22Rv1 (cell line): ENCODE measurements around the gene GPR35.

ENCODE experiments used
- CTCF ChIP-seq: fragments of 450-650 bp; IDR thresholded peaks from 2 replicates; pipeline ENCODE4 v1.5.1; 2017; ENCODE audit warnings: mild to moderate bottlenecking
- ZFX ChIP-seq: fragments of 450-650 bp; IDR thresholded peaks from 2 replicates; pipeline ENCODE4 v1.6.1; 2017; ENCODE audit warnings: antibody characterized with exemption, borderline replicate concordance

DNA sequence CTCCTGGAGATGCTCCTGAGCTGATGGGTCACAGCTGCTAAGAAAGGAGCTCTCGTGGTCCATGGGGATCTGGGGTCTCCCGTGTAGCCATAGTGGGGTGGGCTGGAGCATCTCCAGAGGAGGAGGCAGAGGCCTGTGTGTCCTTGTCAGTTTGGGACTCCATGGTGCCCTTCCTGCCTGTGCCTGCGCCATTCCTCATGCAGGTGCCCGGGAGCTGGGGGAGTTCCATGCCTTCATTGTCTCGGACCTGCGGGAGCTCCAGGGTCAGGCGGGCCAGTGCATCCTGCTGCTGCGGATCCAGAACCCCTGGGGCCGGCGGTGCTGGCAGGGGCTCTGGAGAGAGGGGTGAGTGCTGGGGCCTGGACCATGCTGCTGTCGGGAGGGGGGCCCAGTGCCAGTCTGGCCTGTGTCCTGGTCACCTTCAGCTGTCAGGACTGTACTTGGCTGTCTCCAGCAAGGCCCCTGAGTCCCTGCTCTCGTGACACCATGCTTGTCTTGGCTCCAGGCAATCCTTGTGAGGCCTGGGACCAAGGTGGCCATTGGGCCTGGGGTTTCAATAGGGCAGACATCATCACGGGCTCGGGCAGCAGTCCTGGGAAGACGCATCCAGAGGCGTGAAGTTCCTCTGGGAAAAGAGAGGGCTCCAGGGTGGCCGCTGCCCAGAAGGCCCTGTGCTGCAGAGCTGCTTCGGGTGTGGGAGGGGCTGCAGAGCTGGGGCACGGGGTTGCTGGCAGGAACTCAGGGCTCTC lies 31.4 kb upstream of the GPR35 start:
- TF ChIP-seq CTCF (no peak), ZFX (no peak)
